ENCODE measurements around the gene FSTL5. TPM values are rescaled to one million over a fixed set of nuclear protein-coding genes. Genes with fewer than 3 reads are reported as not detected.

FSTL5 gene
- total RNA-seq, 1 donor from 2014 or later, result 2.6 TPM

DNA sequence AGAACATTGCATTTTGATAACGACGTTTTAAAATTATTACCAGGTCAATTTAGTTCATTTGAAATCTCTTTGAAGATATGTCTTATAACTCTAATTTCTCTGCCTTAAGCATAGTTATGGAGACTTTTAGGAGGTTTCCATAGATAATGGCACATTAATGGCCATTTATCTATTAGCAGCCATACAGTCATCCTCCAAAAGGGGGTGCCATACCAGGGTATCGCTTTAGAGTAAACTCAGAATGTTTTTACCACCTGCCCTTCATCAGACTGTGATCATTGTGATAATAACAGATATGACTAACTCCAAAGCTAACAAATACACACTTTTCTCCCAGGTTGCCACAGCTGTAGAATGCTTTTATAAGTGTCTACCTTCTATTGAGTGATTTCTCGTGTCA is 461.5 kb downstream of the FSTL5 start:
- Histone ChIP-seq H3K4me3 (ENCODE audit: low read length in 3 of 3) (no peak overlapping the region), H3K9ac (ENCODE audit: low read depth in 1 of 3, low read length in 3 of 3) (no peak overlapping the region), H3K9me3 (ENCODE audit: control insufficient read depth in 3 of 3, low read length in 3 of 3) (no peaks in the 10 kb centered on the region), H3K4me1 (ENCODE audit: control insufficient read depth in 3 of 3, insufficient read depth in 3 of 3, low read length in 3 of 3) (no peaks in the 10 kb centered on the region), H3K27ac (ENCODE audit: low read depth, low read length) (no peak overlapping the region), H3K36me3 (ENCODE audit: control insufficient read depth in 3 of 3, insufficient read depth in 3 of 3, low read length in 3 of 3) (no peaks in the 10 kb centered on the region), H3K27me3 (ENCODE audit: control insufficient read depth in 3 of 3, insufficient read depth in 3 of 3, low read length in 3 of 3) (no peaks in the 10 kb centered on the region)

- Histone ChIP-seq H3K36me3 (ENCODE audit: control insufficient read depth in 3 of 3, insufficient read depth in 3 of 3, low read length in 3 of 3) (no peaks in the 10 kb centered on the region), H3K4me3 (ENCODE audit: low read length in 3 of 3) (no peak overlapping the region), H3K4me1 (ENCODE audit: control insufficient read depth in 3 of 3, insufficient read depth in 3 of 3, low read length in 3 of 3) (no peaks in the 10 kb centered on the region), H3K9ac (ENCODE audit: low read depth in 1 of 3, low read length in 3 of 3) (no peak overlapping the region), H3K27me3 (ENCODE audit: control insufficient read depth in 3 of 3, insufficient read depth in 3 of 3, low read length in 3 of 3) (no peaks in the 10 kb centered on the region), H3K9me3 (ENCODE audit: control insufficient read depth in 3 of 3, low read length in 3 of 3) (no peaks in the 10 kb centered on the region), H3K27ac (ENCODE audit: low read depth, low read length) (no peak overlapping the region)
These were observed 466.9 kb downstream of the FSTL5 start for GRCh38 chr4:161696944-161697343.

GRCh38 chr4:161680146-161680545 is 483.7 kb downstream of the FSTL5 start:
- no peaks in the 10 kb centered on the region for H3K9me3 ChIP-seq (ENCODE audit: control insufficient read depth in 3 of 3, low read length in 3 of 3)
- no peak overlapping the region for H3K9ac ChIP-seq (ENCODE audit: low read depth in 1 of 3, low read length in 3 of 3)
- H3K27ac ChIP-seq (ENCODE audit: low read depth, low read length), result no peak overlapping the region
- no peaks in the 10 kb centered on the region for H3K36me3 ChIP-seq (ENCODE audit: control insufficient read depth in 3 of 3, insufficient read depth in 3 of 3, low read length in 3 of 3)
- H3K4me3 ChIP-seq (ENCODE audit: low read length in 3 of 3), result no peak overlapping the region
- H3K4me1 ChIP-seq (ENCODE audit: control insufficient read depth in 3 of 3, insufficient read depth in 3 of 3, low read length in 3 of 3), result no peaks in the 10 kb centered on the region
- H3K27me3 ChIP-seq (ENCODE audit: control insufficient read depth in 3 of 3, insufficient read depth in 3 of 3, low read length in 3 of 3), result no peaks in the 10 kb centered on the region

DNA sequence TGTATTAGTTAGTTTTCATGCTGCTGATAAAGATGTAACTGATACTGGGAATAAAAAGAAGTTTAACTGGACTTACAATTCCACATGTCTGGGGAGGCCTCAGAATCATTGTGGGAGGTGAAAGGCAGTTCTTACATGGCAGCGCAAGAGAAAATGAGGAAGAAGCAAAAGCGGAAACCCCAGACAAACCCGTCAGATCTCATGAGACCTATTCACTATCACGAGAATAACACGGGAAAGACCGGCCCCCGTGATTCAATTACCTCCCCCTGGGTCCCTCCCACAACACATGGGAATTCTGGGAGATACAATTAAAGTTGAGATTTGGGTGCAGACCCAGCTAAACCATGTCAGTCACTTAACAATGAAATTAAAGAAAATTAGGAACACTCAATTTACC is 499.1 kb downstream of the FSTL5 start:
- no peaks in the 10 kb centered on the region for H3K36me3 ChIP-seq (ENCODE audit: control insufficient read depth in 3 of 3, insufficient read depth in 3 of 3, low read length in 3 of 3)
- H3K4me1 ChIP-seq (ENCODE audit: control insufficient read depth in 3 of 3, insufficient read depth in 3 of 3, low read length in 3 of 3), result no peaks in the 10 kb centered on the region
- H3K4me3 ChIP-seq (ENCODE audit: low read length in 3 of 3), result no peak overlapping the region
- H3K27me3 ChIP-seq (ENCODE audit: control insufficient read depth in 3 of 3, insufficient read depth in 3 of 3, low read length in 3 of 3), result no peaks in the 10 kb centered on the region
- no peak overlapping the region for H3K27ac ChIP-seq (ENCODE audit: low read depth, low read length)
- H3K9me3 ChIP-seq (ENCODE audit: control insufficient read depth in 3 of 3, low read length in 3 of 3), result no peaks in the 10 kb centered on the region
- no peak overlapping the region for H3K9ac ChIP-seq (ENCODE audit: low read depth in 1 of 3, low read length in 3 of 3)

- no peak overlapping the region for H3K4me3 ChIP-seq (ENCODE audit: low read length in 3 of 3)
- H3K9ac ChIP-seq (ENCODE audit: low read depth in 1 of 3, low read length in 3 of 3), result no peak overlapping the region
- H3K4me1 ChIP-seq (ENCODE audit: control insufficient read depth in 3 of 3, insufficient read depth in 3 of 3, low read length in 3 of 3), result no peaks in the 10 kb centered on the region
- H3K36me3 ChIP-seq (ENCODE audit: control insufficient read depth in 3 of 3, insufficient read depth in 3 of 3, low read length in 3 of 3), result no peaks in the 10 kb centered on the region
- no peaks in the 10 kb centered on the region for H3K27me3 ChIP-seq (ENCODE audit: control insufficient read depth in 3 of 3, insufficient read depth in 3 of 3, low read length in 3 of 3)
- no peak overlapping the region for H3K27ac ChIP-seq (ENCODE audit: low read depth, low read length)
- H3K9me3 ChIP-seq (ENCODE audit: control insufficient read depth in 3 of 3, low read length in 3 of 3), result no peaks in the 10 kb centered on the region
These were observed 500.0 kb downstream of the FSTL5 start for GRCh38 chr4:161663844-161664243.

- no peak overlapping the region for H3K4me3 ChIP-seq (ENCODE audit: low read length in 3 of 3)
- H3K9ac ChIP-seq (ENCODE audit: low read depth in 1 of 3, low read length in 3 of 3), result no peak overlapping the region
- no peaks in the 10 kb centered on the region for H3K4me1 ChIP-seq (ENCODE audit: control insufficient read depth in 3 of 3, insufficient read depth in 3 of 3, low read length in 3 of 3)
- no peaks in the 10 kb centered on the region for H3K27me3 ChIP-seq (ENCODE audit: control insufficient read depth in 3 of 3, insufficient read depth in 3 of 3, low read length in 3 of 3)
- H3K36me3 ChIP-seq (ENCODE audit: control insufficient read depth in 3 of 3, insufficient read depth in 3 of 3, low read length in 3 of 3), result no peaks in the 10 kb centered on the region
- no peaks in the 10 kb centered on the region for H3K9me3 ChIP-seq (ENCODE audit: control insufficient read depth in 3 of 3, low read length in 3 of 3)
- H3K27ac ChIP-seq (ENCODE audit: low read depth, low read length), result no peak overlapping the region
These were observed 505.1 kb downstream of the FSTL5 start for GRCh38 chr4:161658676-161659075.

DNA sequence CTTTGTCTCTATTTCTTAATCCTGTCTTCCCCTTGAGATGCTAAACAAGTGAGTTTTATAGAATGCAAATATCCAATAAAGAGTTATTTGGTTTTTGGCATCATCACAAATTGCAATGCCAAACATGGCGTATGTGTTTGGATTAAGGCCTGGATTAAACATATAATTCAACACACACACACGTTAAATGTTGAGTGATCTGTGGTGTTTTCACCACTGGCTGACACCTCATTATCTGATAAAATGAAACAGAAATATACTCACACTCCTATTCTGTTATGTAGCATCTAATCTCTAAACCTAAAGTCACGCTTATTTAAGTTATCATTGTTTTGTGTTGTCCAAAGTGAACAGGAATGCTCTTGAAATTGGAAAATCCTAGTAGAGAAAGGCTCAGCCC is 506.2 kb downstream of the FSTL5 start:
- no peaks in the 10 kb centered on the region for H3K27me3 ChIP-seq (ENCODE audit: control insufficient read depth in 3 of 3, insufficient read depth in 3 of 3, low read length in 3 of 3)
- H3K4me3 ChIP-seq (ENCODE audit: low read length in 3 of 3), result no peak overlapping the region
- no peak overlapping the region for H3K27ac ChIP-seq (ENCODE audit: low read depth, low read length)
- H3K4me1 ChIP-seq (ENCODE audit: control insufficient read depth in 3 of 3, insufficient read depth in 3 of 3, low read length in 3 of 3), result no peaks in the 10 kb centered on the region
- H3K36me3 ChIP-seq (ENCODE audit: control insufficient read depth in 3 of 3, insufficient read depth in 3 of 3, low read length in 3 of 3), result no peaks in the 10 kb centered on the region
- H3K9me3 ChIP-seq (ENCODE audit: control insufficient read depth in 3 of 3, low read length in 3 of 3), result no peaks in the 10 kb centered on the region
- no peak overlapping the region for H3K9ac ChIP-seq (ENCODE audit: low read depth in 1 of 3, low read length in 3 of 3)

DNA sequence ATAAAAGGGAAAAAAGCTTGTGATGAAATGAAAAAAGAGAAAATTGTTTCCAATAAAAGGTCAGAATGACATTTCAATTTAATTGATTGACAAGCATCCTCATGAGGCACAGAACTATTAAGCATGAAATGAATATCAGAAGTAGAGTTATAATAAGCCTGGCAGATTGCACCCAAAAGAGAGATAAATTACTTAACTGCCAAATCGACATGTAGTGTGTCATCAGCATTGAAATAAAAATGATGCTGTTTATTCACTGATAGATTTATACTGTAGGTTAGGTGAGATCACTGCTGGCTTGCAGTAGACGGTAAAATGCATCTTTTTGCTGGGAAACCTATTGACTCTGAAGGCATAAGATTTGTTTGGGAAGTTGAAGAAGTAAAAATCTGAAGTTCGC is 507.2 kb downstream of the FSTL5 start:
- Histone ChIP-seq H3K4me3 (ENCODE audit: low read length in 3 of 3) (no peak overlapping the region), H3K27ac (ENCODE audit: low read depth, low read length) (no peak overlapping the region), H3K9ac (ENCODE audit: low read depth in 1 of 3, low read length in 3 of 3) (no peak overlapping the region), H3K27me3 (ENCODE audit: control insufficient read depth in 3 of 3, insufficient read depth in 3 of 3, low read length in 3 of 3) (no peaks in the 10 kb centered on the region), H3K9me3 (ENCODE audit: control insufficient read depth in 3 of 3, low read length in 3 of 3) (no peaks in the 10 kb centered on the region), H3K4me1 (ENCODE audit: control insufficient read depth in 3 of 3, insufficient read depth in 3 of 3, low read length in 3 of 3) (no peaks in the 10 kb centered on the region), H3K36me3 (ENCODE audit: control insufficient read depth in 3 of 3, insufficient read depth in 3 of 3, low read length in 3 of 3) (no peaks in the 10 kb centered on the region)

DNA sequence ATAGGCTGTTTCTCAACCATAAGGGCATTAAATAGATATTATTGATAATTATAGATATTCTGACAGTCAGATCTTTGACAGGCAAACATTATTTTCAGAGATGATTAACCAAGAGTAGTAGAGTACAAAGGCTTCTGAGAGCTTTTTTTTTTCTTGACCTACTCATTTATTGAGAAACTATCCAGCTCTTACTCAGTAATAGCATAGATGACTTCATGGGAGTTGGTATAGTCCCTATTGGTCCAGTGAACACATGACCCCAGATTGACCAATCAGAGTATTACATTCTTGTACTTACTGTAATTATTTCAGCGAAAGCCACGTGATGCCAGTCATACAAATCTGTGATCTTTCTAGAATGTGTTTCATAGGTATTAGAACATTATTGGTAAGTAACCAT is 508.7 kb downstream of the FSTL5 start:
- Histone ChIP-seq H3K4me1 (ENCODE audit: control insufficient read depth in 3 of 3, insufficient read depth in 3 of 3, low read length in 3 of 3) (no peaks in the 10 kb centered on the region), H3K27me3 (ENCODE audit: control insufficient read depth in 3 of 3, insufficient read depth in 3 of 3, low read length in 3 of 3) (no peaks in the 10 kb centered on the region), H3K36me3 (ENCODE audit: control insufficient read depth in 3 of 3, insufficient read depth in 3 of 3, low read length in 3 of 3) (no peaks in the 10 kb centered on the region), H3K27ac (ENCODE audit: low read depth, low read length) (no peak overlapping the region), H3K4me3 (ENCODE audit: low read length in 3 of 3) (no peak overlapping the region), H3K9ac (ENCODE audit: low read depth in 1 of 3, low read length in 3 of 3) (no peak overlapping the region), H3K9me3 (ENCODE audit: control insufficient read depth in 3 of 3, low read length in 3 of 3) (no peaks in the 10 kb centered on the region)

- Histone ChIP-seq H3K4me3 (ENCODE audit: low read length in 3 of 3) (no peak overlapping the region), H3K36me3 (ENCODE audit: control insufficient read depth in 3 of 3, insufficient read depth in 3 of 3, low read length in 3 of 3) (no peaks in the 10 kb centered on the region), H3K27ac (ENCODE audit: low read depth, low read length) (no peak overlapping the region), H3K9me3 (ENCODE audit: control insufficient read depth in 3 of 3, low read length in 3 of 3) (no peaks in the 10 kb centered on the region), H3K27me3 (ENCODE audit: control insufficient read depth in 3 of 3, insufficient read depth in 3 of 3, low read length in 3 of 3) (no peaks in the 10 kb centered on the region), H3K9ac (ENCODE audit: low read depth in 1 of 3, low read length in 3 of 3) (no peak overlapping the region), H3K4me1 (ENCODE audit: control insufficient read depth in 3 of 3, insufficient read depth in 3 of 3, low read length in 3 of 3) (no peaks in the 10 kb centered on the region)
These were observed 510.1 kb downstream of the FSTL5 start for GRCh38 chr4:161653697-161654096.

DNA sequence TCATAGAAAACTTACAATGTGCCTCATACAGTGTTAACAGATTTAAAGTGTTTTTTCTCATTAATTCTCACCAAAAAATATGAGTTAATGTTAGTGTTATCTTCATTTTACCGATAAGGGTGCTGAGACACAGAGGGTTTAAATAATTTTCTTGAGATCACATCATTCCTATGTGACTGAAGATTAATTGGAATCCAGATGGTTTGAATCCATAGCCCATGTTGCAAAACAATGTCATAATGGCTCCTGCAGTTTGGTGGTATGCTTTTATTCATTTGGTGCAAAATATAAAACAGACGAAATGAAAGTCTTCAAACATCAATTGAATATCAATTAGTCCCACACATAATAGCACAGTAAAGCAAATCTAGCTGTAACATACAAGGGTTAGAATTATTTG is 512.2 kb downstream of the FSTL5 start:
- no peak overlapping the region for H3K4me3 ChIP-seq (ENCODE audit: low read length in 3 of 3)
- no peak overlapping the region for H3K27ac ChIP-seq (ENCODE audit: low read depth, low read length)
- H3K4me1 ChIP-seq (ENCODE audit: control insufficient read depth in 3 of 3, insufficient read depth in 3 of 3, low read length in 3 of 3), result no peaks in the 10 kb centered on the region
- H3K36me3 ChIP-seq (ENCODE audit: control insufficient read depth in 3 of 3, insufficient read depth in 3 of 3, low read length in 3 of 3), result no peaks in the 10 kb centered on the region
- H3K9me3 ChIP-seq (ENCODE audit: control insufficient read depth in 3 of 3, low read length in 3 of 3), result no peaks in the 10 kb centered on the region
- H3K9ac ChIP-seq (ENCODE audit: low read depth in 1 of 3, low read length in 3 of 3), result no peak overlapping the region
- H3K27me3 ChIP-seq (ENCODE audit: control insufficient read depth in 3 of 3, insufficient read depth in 3 of 3, low read length in 3 of 3), result no peaks in the 10 kb centered on the region

Measured in skeletal muscle tissue (tissue), 4 donors.